Ovary (tissue), 9 donors: Measurements from ENCODE around the gene C9orf50. TPM values are rescaled to one million over a fixed set of nuclear protein-coding genes. Genes with fewer than 3 reads are reported as not detected.
A peak's percentile ranks its signal among the peaks of the same experiment; 100 is the strongest.

Experiments used
- DNase-seq, 5 donors: peaks; one replicate each; pipeline ENCODE4 v3.0.0-alpha.2; 2019 to 2020
- H3K27ac ChIP-seq, 2 donors: fragments of 200-600 bp; one replicate each; pipeline versions ENCODE4 v1.5.1 to v1.8.0; 2019 to 2022
- H3K27me3 ChIP-seq: fragments of 200-600 bp; one replicate; pipeline ENCODE4 v1.8.0; 2022
- H3K36me3 ChIP-seq: fragments of 200-600 bp; sonication (generic); one replicate; pipeline ENCODE4 v1.5.1; 2019
- H3K4me1 ChIP-seq: one replicate; pipeline ENCODE4 v1.8.1; 2013; ENCODE audit warnings: mild to moderate bottlenecking, moderate library complexity; ENCODE audit not compliant: insufficient read depth
- H3K4me3 ChIP-seq: fragments of 200-600 bp; sonication (generic); one replicate; pipeline ENCODE4 v1.5.1; 2017
- H3K9me3 ChIP-seq, 2 donors: fragments of 200-600 bp in 1 of 2; sonication (generic) in 1 of 2; one replicate each; pipeline versions ENCODE4 v1.5.1 to v1.8.1; 2013 to 2019; ENCODE audit warnings: mild to moderate bottlenecking in 1 of 2, moderate library complexity in 1 of 2
- CTCF ChIP-seq, 3 donors: fragments of 450-650 bp in 2 of 3; fragments of 200-600 bp in 1 of 3; IDR thresholded peaks; one replicate each; pipeline versions ENCODE4 v1.5.1 to v1.8.0; 2016 to 2022; ENCODE audit warnings: antibody characterized with exemption in 3 of 3, mild to moderate bottlenecking in 1 of 3
- EP300 ChIP-seq: sonication (generic); formaldehyde crosslinking; IDR thresholded peaks from one replicate; pipeline ENCODE4 v1.6.1; 2017; ENCODE audit warnings: antibody characterized with exemption
- POLR2A ChIP-seq: fragments of 450-650 bp; IDR thresholded peaks from one replicate; pipeline ENCODE4 v1.6.1; 2017; ENCODE audit warnings: antibody characterized with exemption, mild to moderate bottlenecking, moderate library complexity
- WGBS, 3 donors: extraction: QIAGEN DNeasy Blood & Tissue Kit in 1 of 3; methylation state at CpG; one replicate each; pipeline versions ENCODE4 v1.1.5 to v1.1.7; 2013 to 2017; 5-methylcytosine and 5-hydroxymethylcytosine counted together
- intact Hi-C, 4 donors: fragments of 100-400 bp; cut with DNase I; formaldehyde crosslinking; loops; one replicate each; pipeline versions ENCODE4 v1.11.0 to v1.15.1; 2022 to 2023
- polyA plus RNA-seq, 2 donors: library from polyadenylated mRNA; stranded (reverse); fragments of 200-250 nt in 1 of 2; fragments of 350-450 nt in 1 of 2; fragmentation: Illumina TruSeq in 1 of 2; extraction: RNeasy Lipid Tissue Mini Kit (QIAGEN cat#74804) in 1 of 2; gene quantifications; one replicate each; pipeline ENCODE4 v1.2.3, GENCODE V29; 2013 to 2014
- total RNA-seq, 7 donors: library from RNA; depleted of rRNA in 2 of 7; stranded (reverse); fragments of >200 nt in 2 of 7; fragmentation: NEBNext Ultra II Directional in 3 of 7; extraction: Animal tissue kit (Norgen Biotek cat#: 25700) in 3 of 7; gene quantifications; one replicate each; pipeline versions ENCODE4 v1.1.0 to v1.2.4, GENCODE V29; 2016 to 2023
- donor health status: DM: no; HTN: no; CAD: no; lungs with moderate emphysema.
- donor health status: DM: no; HTN: no; CAD: no.
- donor health status: Bipolar disorder and iron deficiency.
- donor health status: DM: yes; HTN: yes; CAD: no.
- donor health status: DM: no; HTN: no; CAD: no.
- donor health status: DM: yes; HTN: yes; CAD: no.

The C9orf50 gene
- total and polyA plus RNA-seq, 9 donors: 0.07 to 1.1 (median 0.30) TPM; not detected in 6

GRCh38 chr9:129667378-129667777, 46.5 kb upstream of the C9orf50 start:
- 74 to 84% (median 79%) methylated on average over 11 of the region's 11 CpGs for WGBS, 3 donors
- no peak overlapping the region for H3K27ac ChIP-seq
- no peak for TF ChIP-seq EP300
- TF ChIP-seq POLR2A: no peak
- TF ChIP-seq CTCF (IDR thresholded peaks at IDR 0.05): no peak
- H3K4me1 ChIP-seq: no peaks in the 10 kb centered on the region
- intact Hi-C loops: loop anchor here in 1 of 4 donors (5.0 kb wide), 1 partner anchor 815 kb away; no protein-coding TSS in a partner anchor
- DNase-seq: no peak
- no peaks in the 10 kb centered on the region for H3K36me3 ChIP-seq
- H3K27me3 ChIP-seq: no peaks in the 10 kb centered on the region
- H3K4me3 ChIP-seq: no peak overlapping the region
- H3K9me3 ChIP-seq: no peaks in the 10 kb centered on the region

DNA sequence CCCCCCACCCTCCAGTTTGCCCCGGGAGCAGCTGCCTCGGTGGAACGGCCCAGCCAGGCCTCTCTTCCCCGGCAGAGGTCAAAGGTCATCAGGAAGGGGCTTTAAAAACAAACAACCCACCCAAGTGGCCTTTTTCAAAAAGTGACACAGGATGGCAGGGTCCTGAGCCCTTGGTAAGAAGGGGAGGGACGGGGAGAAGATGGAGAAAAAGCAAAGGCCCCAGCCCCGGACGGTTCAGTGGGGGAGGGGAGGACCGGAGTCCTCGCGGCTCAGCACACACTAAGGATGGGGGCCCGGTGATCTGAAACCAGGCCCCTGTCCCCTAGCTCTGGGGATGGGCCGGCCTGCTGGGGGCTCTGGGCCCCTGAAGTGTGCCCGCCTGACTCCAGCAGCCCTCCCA, 45.7 kb upstream of the C9orf50 start:
- 20 to 24% (median 23%) methylated on average over 13 of the region's 13 CpGs for WGBS, 3 donors
- DNase-seq: no peak
- intact Hi-C loops: loop anchor here in 1 of 4 donors (5.0 kb wide), 1 partner anchor 816 kb away; no protein-coding TSS in a partner anchor
- H3K27ac ChIP-seq: no peak overlapping the region
- H3K4me3 ChIP-seq: no peak overlapping the region
- no peak for TF ChIP-seq EP300
- TF ChIP-seq CTCF (IDR thresholded peaks at IDR 0.05): no peak
- no peak for TF ChIP-seq POLR2A
- no peaks in the 10 kb centered on the region for H3K36me3 ChIP-seq
- no peaks in the 10 kb centered on the region for H3K27me3 ChIP-seq
- no peaks in the 10 kb centered on the region for H3K9me3 ChIP-seq
- no peaks in the 10 kb centered on the region for H3K4me1 ChIP-seq

DNA sequence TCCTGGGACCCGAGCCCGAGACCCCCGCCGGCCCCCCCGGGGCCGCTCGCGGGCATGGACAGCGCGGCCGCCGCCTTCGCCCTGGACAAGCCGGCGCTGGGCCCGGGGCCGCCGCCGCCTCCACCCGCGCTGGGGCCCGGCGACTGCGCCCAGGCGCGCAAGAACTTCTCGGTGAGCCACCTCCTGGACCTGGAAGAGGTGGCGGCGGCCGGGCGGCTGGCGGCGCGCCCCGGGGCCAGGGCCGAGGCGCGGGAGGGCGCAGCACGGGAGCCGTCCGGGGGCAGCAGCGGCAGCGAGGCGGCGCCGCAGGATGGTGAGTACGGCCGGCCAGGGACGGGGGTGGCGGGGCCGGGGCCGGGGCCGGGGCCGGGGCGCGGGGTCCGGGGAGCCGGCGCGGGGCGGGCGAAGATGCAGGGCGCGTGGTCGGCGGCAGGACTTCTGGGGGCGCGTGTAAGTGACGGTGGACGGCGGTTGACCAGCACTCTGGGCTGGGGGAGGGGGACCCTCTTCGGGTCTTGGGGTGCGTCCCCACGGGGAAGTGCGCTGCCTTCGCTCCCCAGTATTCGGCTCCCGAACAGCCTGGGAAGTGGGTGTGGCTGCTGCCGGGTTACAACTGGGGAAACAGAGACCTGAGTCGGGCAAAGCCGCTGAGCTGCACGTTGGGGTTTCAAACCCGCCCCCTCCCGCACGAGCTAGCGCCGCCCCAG, 45.1 kb upstream of the C9orf50 start:
- H3K4me1 ChIP-seq: no peaks in the 10 kb centered on the region
- 2 to 3% (median 2%) methylated on average over 30 to 88 of the region's 88 CpGs for WGBS, 3 donors
- DNase-seq: no peak
- H3K36me3 ChIP-seq: no peaks in the 10 kb centered on the region
- no peaks in the 10 kb centered on the region for H3K27me3 ChIP-seq
- peak overlapping the region; percentile 23 for H3K4me3 ChIP-seq
- H3K9me3 ChIP-seq: no peaks in the 10 kb centered on the region
- intact Hi-C loops: loop anchor here in 1 of 4 donors (5.0 kb wide), 1 partner anchor 816 kb away; no protein-coding TSS in a partner anchor
- no peak overlapping the region for H3K27ac ChIP-seq
- TF ChIP-seq EP300: no peak
- TF ChIP-seq CTCF (IDR thresholded peaks at IDR 0.05): no peak
- no peak for TF ChIP-seq POLR2A

DNA sequence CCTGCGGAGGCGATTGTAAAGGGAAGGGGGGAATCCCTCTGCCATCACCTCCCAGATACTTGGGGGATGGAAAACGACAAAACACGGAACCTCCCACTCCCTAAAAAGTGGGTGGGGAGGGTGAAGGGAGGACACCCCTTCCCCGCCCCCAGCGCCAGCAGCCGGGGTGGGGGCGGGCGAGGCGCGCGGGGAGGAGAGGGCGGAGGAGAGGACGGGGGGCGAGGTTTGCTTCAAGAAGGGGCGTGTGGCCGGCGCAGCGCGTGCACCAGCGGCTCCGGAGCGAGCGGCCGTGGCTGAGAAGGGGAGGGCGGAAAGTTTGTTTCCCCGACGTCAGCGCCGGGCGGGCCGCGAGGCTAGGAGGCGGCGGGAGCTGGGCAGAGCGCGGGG, 44.5 kb upstream of the C9orf50 start, which contains the start of gene PRRX2:
TSS of gene PRRX2 (plus strand) at position 259 of the 387 bp plus-strand sequence. CDS start 221 bp downstream, outside the sequence.
- H3K4me3 ChIP-seq: peak within 1 kb of the TSS; percentile 23
- TF ChIP-seq POLR2A (no peak), EP300 (no peak), CTCF (IDR thresholded peaks at IDR 0.05) (no peak)
- no peaks in the 10 kb centered on the region for H3K9me3 ChIP-seq
- no peak for DNase-seq
- H3K27ac ChIP-seq: no peak within 1 kb of the TSS
- intact Hi-C loops: loop anchor here in 1 of 4 donors (5.0 kb wide), 1 partner anchor 817 kb away; no protein-coding TSS in a partner anchor
- WGBS, 3 donors: 1 to 2% (median 1%) methylated on average over 25 to 37 of the region's 37 CpGs
- H3K27me3 ChIP-seq: no peaks in the 10 kb centered on the region
- H3K4me1 ChIP-seq: no peaks in the 10 kb centered on the region
- no peaks in the 10 kb centered on the region for H3K36me3 ChIP-seq
